KOPT-K1 (cell line): ENCODE results near the gene PROZ.

ENCODE experiments used
- H3K27ac ChIP-seq: fragments of 200-600 bp; sonication (generic); 2 replicates; pipeline ENCODE4 v1.5.1; 2016; ENCODE audit warnings: antibody characterized with exemption, mild to moderate bottlenecking, low read depth, low read length; ENCODE audit not compliant: poor library complexity, severe bottlenecking
- H3K36me3 ChIP-seq: fragments of 200-600 bp; sonication (generic); 2 replicates; pipeline ENCODE4 v1.5.1; 2017; ENCODE audit warnings: antibody characterized with exemption, mild to moderate bottlenecking, low read length, moderate library complexity; ENCODE audit not compliant: insufficient read depth
- H3K9me3 ChIP-seq: fragments of 200-600 bp; sonication (generic); 2 replicates; pipeline ENCODE4 v1.5.1; 2017; ENCODE audit warnings: antibody characterized with exemption, low read length, mild to moderate bottlenecking; ENCODE audit not compliant: insufficient read depth, poor library complexity, severe bottlenecking

The PROZ gene

DNA sequence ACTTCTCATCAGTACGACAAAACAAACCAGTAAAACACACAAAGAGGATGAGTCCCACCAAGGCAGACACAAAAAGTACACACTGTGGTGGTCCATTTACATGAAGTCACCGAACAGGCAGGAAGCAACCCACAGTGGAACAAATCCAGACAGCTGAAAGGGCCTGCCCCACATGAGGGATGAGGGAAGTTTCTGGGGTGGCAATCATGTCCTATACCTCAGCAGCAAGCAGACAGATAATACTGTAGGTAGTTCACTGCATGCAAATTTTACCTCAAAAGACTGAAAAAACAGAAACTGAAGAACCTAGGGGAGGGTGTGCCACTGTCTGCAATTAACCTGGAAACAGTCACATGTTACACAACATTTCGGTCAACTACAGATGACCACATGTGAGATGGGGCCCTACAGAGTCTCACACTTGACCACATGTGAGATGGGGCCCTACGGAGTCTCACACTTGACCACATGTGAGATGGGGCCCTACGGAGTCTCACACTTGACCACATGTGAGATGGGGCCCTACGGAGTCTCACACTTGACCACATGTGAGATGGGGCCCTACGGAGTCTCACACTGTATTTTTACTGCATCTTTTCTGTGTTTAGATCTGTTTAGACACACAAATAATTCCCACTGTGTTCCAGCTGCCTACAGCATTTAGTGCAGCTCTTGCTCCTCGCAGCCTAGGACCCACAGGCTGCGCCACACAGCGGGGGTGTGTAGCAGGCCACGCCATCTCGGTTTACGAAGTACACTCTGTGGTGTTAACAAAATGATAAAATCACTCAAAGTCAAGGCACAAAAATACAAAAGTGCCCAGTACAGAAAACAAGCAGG is 27.8 kb downstream of the PROZ start:
- Histone ChIP-seq H3K9me3 (no peaks in the 10 kb centered on the region), H3K27ac (peak overlapping the region; percentile 49), H3K36me3 (peaks cover 90% of the 10 kb centered on the region)

GRCh38 chr13:113187263-113187669 is 28.8 kb downstream of the PROZ start:
- Histone ChIP-seq H3K27ac (no peak overlapping the region), H3K36me3 (peaks cover 90% of the 10 kb centered on the region)

DNA sequence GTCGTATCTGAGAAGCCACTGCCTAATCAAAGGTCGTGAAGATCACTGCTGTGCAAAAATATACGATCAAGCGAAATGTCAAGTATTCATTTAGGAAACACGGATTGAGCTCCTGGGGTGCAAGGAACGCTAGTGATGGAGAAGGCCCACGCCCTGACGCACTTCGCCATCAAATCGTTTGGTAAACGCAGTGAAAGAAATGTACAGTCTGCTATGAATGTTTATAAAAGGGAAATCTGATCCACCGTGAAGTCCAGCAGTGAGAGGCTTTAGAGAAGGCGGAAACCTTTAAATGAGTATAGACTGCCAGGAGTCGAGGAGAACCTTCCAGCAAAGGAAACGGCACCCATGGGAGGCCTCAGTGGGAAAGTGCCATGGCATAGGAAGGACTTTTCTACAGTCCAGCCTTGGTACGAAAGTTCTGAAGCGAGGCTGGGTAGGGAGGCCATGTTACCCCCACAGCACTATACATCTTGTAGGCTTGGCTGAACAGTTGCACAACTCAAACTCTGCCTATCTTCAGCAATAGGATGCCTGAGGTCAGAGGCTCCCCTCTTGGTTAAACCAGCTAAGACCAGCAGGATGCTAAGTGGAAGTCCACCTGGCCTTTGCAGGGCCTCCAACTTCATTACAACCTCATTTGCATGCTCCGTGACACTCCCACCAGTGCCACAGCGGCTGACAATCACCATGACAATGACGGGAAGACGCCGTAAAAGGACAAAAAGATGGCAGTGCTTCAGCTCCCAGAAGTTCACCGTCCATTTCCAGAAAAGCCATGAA is 29.6 kb downstream of the PROZ start:
- Histone ChIP-seq H3K36me3 (peaks cover 90% of the 10 kb centered on the region), H3K27ac (no peak overlapping the region), H3K9me3 (no peaks in the 10 kb centered on the region)

More at GRCh38 chr13:113187263-113187669, 28.8 kb downstream of the PROZ start:
- no peaks in the 10 kb centered on the region for H3K9me3 ChIP-seq

GRCh38 chr13:113190181-113190580 is 31.7 kb downstream of the PROZ start:
- Histone ChIP-seq H3K27ac (no peak overlapping the region), H3K36me3 (peaks cover 94% of the 10 kb centered on the region), H3K9me3 (no peaks in the 10 kb centered on the region)

DNA sequence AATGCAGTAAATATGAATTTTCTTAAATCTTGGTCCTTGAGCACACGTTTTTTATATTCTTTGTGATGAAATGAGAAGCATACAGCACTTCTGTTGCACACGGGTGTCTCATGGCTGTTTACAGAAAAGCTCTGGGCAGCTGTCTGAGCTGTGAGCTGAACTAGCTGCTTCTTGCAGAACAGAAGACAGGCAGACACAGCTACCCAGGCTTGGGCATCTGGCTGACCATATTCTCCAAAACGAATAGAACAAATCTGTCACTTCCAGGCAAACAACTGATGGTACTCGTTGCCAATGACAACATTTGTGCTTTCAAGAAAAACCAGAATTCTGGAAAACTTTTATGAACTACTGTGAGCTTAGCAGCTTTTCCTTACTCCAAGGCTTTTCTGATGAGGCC is 33.8 kb downstream of the PROZ start:
- Histone ChIP-seq H3K27ac (no peak overlapping the region), H3K9me3 (no peaks in the 10 kb centered on the region), H3K36me3 (peaks cover 97% of the 10 kb centered on the region)

- no peak overlapping the region for H3K27ac ChIP-seq
- H3K36me3 ChIP-seq, result peaks cover 97% of the 10 kb centered on the region
- no peaks in the 10 kb centered on the region for H3K9me3 ChIP-seq
Observed at GRCh38 chr13:113192902-113193301, 34.5 kb downstream of the PROZ start.

GRCh38 chr13:113195360-113195759 is 36.9 kb downstream of the PROZ start:
- no peaks in the 10 kb centered on the region for H3K9me3 ChIP-seq
- H3K36me3 ChIP-seq, result peaks cover 97% of the 10 kb centered on the region
- H3K27ac ChIP-seq, result no peak overlapping the region

DNA sequence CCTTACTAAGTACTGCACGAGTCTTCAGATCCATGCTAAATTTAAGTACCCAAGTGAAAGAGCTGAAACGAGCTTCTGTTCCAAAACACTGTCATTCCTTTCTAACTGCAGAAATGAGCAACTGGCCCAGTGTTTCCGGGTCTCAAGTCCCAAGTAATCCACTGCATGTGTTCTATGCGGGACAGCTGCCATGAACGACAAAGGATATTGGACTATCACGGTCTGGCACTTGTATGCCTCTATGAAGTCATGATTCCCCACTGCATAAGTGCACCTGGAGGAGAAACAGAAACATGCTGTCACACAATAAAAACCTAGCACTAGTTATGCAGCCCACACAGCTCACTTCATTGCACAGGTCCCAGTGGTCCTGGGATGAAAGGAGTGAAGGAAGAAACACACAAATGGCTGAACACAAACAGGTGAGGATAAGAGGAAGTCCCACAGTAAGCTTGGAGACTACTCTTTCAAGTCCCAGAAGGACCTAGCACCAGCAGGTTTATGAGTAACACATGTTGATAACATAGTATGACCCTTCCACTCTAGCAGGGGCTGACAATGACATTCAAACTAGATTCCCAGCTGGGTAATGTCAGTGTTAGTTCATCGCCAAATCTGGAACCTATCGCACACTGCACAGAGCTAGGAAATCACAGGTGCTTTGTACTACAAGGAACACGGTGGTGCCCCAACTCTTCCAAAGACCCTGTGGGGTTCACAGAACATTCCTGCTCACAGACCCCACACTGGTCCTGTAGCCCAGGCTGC is 38.7 kb downstream of the PROZ start:
- Histone ChIP-seq H3K27ac (no peak overlapping the region), H3K9me3 (no peaks in the 10 kb centered on the region), H3K36me3 (peaks cover 96% of the 10 kb centered on the region)

GRCh38 chr13:113201815-113202214 is 43.4 kb downstream of the PROZ start:
- peaks cover 92% of the 10 kb centered on the region for H3K36me3 ChIP-seq

GRCh38 chr13:113202912-113203311 is 44.5 kb downstream of the PROZ start:
- Histone ChIP-seq H3K9me3 (no peaks in the 10 kb centered on the region), H3K36me3 (peaks cover 83% of the 10 kb centered on the region), H3K27ac (no peak overlapping the region)

More at GRCh38 chr13:113201815-113202214, 43.4 kb downstream of the PROZ start:
- H3K9me3 ChIP-seq, result no peaks in the 10 kb centered on the region
- H3K27ac ChIP-seq, result no peak overlapping the region

DNA sequence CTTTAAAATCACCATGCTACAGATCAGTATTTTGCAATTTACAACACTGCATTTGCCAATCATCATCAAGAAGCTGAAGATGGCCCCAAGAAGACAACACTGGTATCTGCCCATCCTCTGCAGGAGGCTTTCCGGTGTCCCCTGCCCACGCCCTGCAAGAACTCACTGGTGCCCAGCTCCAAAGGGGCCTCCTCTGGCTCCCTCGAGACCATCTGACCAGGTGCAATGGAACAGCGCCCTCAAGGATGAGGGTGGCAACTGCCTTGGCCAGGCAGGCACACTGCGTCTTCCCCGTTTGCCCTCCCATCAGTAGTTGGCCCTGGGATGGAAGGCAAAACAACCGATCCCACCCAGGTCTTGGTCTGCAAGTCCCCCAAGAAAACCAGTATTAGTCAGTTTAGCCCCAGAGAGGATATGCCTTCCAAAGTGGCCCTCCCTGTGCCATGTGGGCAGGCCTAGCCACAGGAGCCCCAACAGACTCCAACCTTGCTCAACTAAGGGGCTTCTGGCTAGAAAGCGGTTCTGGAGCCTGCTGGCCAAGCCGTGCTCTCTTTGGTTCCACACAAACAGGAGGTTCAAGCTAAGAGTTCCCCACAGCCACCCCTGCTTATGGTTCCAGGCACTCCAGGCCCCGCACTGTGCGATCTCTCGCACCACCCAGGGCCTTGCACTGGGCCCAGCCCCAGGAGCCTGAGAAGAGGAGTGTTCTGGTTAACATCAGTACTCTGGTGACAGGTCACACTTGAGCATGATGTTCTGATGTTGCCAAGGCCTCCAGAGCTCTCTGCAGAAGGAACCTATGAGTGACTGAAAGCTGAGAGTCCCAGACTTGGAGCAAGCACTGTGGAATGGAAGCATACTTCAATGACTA is 45.3 kb downstream of the PROZ start:
- Histone ChIP-seq H3K9me3 (no peaks in the 10 kb centered on the region), H3K27ac (no peak overlapping the region), H3K36me3 (peaks cover 75% of the 10 kb centered on the region)

DNA sequence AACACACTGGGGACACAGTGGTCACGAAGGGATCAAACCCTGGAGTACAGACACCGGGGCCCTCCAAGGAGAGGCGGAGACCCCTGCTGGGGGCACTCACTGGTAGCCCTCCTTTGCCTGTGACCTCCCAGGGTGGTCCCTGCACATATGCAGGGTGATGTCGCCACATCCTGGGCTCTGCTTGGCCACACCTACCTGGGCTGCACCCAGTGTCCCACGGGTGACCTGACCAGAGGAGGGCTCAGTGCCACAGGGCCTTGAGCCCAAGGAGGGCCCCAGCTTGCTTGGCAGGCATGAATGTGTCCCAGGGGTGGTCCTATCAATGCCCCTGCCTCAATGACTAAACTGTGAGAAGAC is 45.9 kb downstream of the PROZ start:
- Histone ChIP-seq H3K9me3 (no peaks in the 10 kb centered on the region), H3K27ac (no peak overlapping the region), H3K36me3 (peaks cover 69% of the 10 kb centered on the region)

DNA sequence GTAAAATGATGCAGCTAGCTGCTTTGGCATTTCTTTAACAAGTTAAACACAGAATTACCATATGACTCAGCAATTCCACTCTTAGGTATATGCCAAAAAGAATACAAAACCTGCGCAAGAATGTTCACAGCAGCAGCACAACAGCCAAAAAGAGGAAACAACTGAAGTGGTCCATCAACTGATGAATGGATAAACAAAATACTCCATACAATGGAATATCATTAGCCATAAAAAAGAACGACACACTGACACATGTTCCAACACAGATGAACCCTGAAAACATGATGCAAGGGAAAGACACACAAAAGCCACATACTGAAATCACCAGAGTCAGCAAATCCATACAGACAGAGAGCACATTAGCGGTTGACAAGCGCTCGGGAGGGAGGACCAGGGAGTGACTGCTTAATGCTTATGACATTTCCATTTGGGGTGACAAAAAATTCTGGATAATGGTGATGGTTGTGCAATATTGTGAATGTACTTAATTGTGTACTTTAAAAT is 47.0 kb downstream of the PROZ start:
- Histone ChIP-seq H3K27ac (no peak overlapping the region), H3K36me3 (peaks cover 58% of the 10 kb centered on the region), H3K9me3 (no peaks in the 10 kb centered on the region)

GRCh38 chr13:113207460-113207859 is 49.0 kb downstream of the PROZ start:
- Histone ChIP-seq H3K36me3 (peaks cover 58% of the 10 kb centered on the region), H3K27ac (peak overlapping the region; percentile 97), H3K9me3 (no peaks in the 10 kb centered on the region)
